Prostate gland (tissue), 2 donors: ENCODE data around the gene TXLNG. TPM values are rescaled to one million over a fixed set of nuclear protein-coding genes. Genes with fewer than 3 reads are reported as not detected.
"Not testable (repeated sequence)": the region's sequence is repeated elsewhere in the genome, so short reads cannot be mapped to it uniquely, and the experiment has no call there.

ENCODE experiments used
- DNase-seq: peaks from one replicate; pipeline ENCODE4 v3.0.0-alpha.2; 2019; ENCODE audit warnings: low spot score
- H3K27ac ChIP-seq, 2 donors: fragments of 200-600 bp; sonication (generic); 2 replicates each; pipeline ENCODE4 v1.5.1; 2017 to 2019
- H3K27me3 ChIP-seq: fragments of 200-600 bp; sonication (generic); replicated peaks from 2 replicates; pipeline ENCODE4 v1.5.1; 2019; ENCODE audit not compliant: insufficient read depth
- H3K36me3 ChIP-seq, 2 donors: fragments of 200-600 bp; sonication (generic); 1 replicate in 1 of 2; 2 replicates in 1 of 2; pipeline versions ENCODE4 v1.5.1 to v1.8.1; 2017 to 2019
- H3K4me1 ChIP-seq: fragments of 200-600 bp; sonication (generic); replicated peaks from 2 replicates; pipeline ENCODE4 v1.5.1; 2019
- H3K4me3 ChIP-seq, 2 donors: fragments of 200-600 bp; sonication (generic); 2 replicates each; pipeline ENCODE4 v1.5.1; 2017 to 2019
- H3K9me3 ChIP-seq: fragments of 200-600 bp; sonication (generic); 2 replicates; pipeline ENCODE4 v1.5.1; 2017
- POLR2A ChIP-seq: fragments of 450-650 bp; IDR thresholded peaks from one replicate; pipeline ENCODE4 v1.6.1; 2016; ENCODE audit warnings: antibody characterized with exemption, mild to moderate bottlenecking
- POLR2AphosphoS5 ChIP-seq: sonication (generic); formaldehyde crosslinking; IDR thresholded peaks from one replicate; pipeline ENCODE4 v1.6.1; 2017; ENCODE audit warnings: antibody characterized with exemption
- WGBS: methylation state at CpG from one replicate; pipeline ENCODE4 v1.1.5; 2018; 5-methylcytosine and 5-hydroxymethylcytosine counted together
- intact Hi-C: fragments of 100-400 bp; cut with DNase I; formaldehyde crosslinking; loops from one replicate; pipeline ENCODE4 v1.14.2; 2022
- total RNA-seq, 2 donors: library from RNA; depleted of rRNA; stranded (reverse); fragments of >200 nt; gene quantifications; one replicate each; pipeline ENCODE4 v1.1.0, GENCODE V29; 2016
- TF ChIP-seq, protein P1 (sequence below), 4 experiments: fragments of 200-600 bp in 2 of 4; fragments of 450-650 bp in 2 of 4; sonication (generic) in 2 of 4; IDR thresholded peaks; 1 replicate in 3 of 4; 2 replicates in 1 of 4; pipeline ENCODE4 v1.5.1; 2016 to 2019; ENCODE audit warnings: antibody characterized with exemption in 4 of 4, mild to moderate bottlenecking in 2 of 4, moderate library complexity in 2 of 4

The TXLNG gene
- total RNA-seq, 2 donors from 2014 or later, result 8.6 to 12.8 TPM

DNA sequence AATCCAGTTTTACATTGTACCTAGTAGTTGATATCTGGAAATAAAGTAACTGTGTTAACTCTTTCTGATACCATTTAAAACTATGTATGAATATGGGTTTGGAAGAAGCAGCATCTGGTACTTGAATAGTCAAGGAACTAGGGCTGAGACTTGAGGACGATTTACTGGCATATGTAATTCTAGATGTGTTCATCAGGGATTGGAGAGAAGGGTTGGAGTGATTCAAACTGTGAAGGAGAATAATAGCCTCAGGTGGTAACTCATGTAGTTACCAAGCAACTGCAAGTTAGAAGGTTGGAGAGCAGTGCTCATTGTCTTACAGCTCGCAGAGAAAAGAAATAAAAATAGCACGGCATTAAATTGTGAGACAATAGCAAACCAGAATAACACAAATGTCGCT, 29.5 kb upstream of the TXLNG start:
- no peaks in the 10 kb centered on the region for H3K4me1 ChIP-seq
- H3K9me3 ChIP-seq, result no peaks in the 10 kb centered on the region
- no peak overlapping the region for H3K4me3 ChIP-seq
- WGBS, result 73% methylated on average over 4 of the region's 4 CpGs
- H3K27ac ChIP-seq, result no peak overlapping the region
- intact Hi-C loops, result no loop called here
- no peak for DNase-seq
- H3K36me3 ChIP-seq, result no peaks in the 10 kb centered on the region
- no peaks in the 10 kb centered on the region for H3K27me3 ChIP-seq
- TF ChIP-seq, protein P1, sequence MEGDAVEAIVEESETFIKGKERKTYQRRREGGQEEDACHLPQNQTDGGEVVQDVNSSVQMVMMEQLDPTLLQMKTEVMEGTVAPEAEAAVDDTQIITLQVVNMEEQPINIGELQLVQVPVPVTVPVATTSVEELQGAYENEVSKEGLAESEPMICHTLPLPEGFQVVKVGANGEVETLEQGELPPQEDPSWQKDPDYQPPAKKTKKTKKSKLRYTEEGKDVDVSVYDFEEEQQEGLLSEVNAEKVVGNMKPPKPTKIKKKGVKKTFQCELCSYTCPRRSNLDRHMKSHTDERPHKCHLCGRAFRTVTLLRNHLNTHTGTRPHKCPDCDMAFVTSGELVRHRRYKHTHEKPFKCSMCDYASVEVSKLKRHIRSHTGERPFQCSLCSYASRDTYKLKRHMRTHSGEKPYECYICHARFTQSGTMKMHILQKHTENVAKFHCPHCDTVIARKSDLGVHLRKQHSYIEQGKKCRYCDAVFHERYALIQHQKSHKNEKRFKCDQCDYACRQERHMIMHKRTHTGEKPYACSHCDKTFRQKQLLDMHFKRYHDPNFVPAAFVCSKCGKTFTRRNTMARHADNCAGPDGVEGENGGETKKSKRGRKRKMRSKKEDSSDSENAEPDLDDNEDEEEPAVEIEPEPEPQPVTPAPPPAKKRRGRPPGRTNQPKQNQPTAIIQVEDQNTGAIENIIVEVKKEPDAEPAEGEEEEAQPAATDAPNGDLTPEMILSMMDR (IDR thresholded peaks at IDR 0.05), result no peak

DNA sequence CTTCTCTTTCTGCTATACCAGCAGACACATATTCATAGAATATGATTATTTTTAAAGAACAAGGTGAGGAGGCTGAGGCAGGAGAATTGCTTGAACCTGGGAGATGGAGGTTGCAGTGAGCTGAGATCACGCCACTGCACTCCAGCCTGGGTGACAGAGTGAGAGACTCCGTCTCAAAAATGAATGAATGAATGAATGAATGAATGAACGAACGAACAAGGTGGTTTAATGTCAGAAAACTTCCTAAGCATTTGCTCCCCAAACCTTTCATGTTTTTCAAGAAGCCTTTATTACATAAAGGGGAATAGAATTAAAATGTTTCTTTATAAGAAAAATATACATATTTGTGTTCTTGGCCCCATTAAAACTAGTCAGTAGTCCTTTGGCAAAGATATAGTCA, 24.8 kb upstream of the TXLNG start:
- 94% methylated on average over 4 of the region's 4 CpGs for WGBS
- intact Hi-C loops, result not testable (repeated sequence)

DNA sequence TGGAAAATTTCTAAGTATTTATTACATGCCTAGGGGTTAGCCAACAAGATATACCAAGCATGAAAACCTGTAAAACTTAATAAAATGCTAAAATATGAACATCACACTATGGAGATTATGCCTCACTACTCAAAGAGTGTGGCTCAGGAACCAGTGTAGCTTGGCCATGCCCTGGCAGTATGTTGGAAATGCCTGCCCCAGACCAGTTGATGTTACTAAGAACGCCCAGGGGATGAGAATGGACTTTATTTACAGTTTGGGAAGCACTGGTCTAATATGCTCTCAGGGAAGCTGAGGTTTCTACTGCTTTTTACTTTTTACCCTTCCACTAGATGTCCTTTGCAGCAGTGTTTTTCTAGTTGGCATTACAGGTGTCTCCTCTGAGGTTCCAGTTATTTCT, 23.7 kb upstream of the TXLNG start:
- Histone ChIP-seq H3K4me3 (no peak overlapping the region), H3K27ac (no peak overlapping the region), H3K27me3 (no peaks in the 10 kb centered on the region), H3K4me1 (no peaks in the 10 kb centered on the region), H3K36me3 (no peaks in the 10 kb centered on the region), H3K9me3 (no peaks in the 10 kb centered on the region)
- 86% methylated on average over 1 of the region's 1 CpG for WGBS
- DNase-seq, result no peak
- TF ChIP-seq POLR2A, result no peak
- TF ChIP-seq, protein P1 (IDR thresholded peaks at IDR 0.05), result no peak
- TF ChIP-seq POLR2AphosphoS5, result no peak
- intact Hi-C loops, result no loop called here

More for the DNA sequence above, 24.8 kb upstream of the TXLNG start:
- H3K27me3 ChIP-seq, DNase-seq, H3K9me3 ChIP-seq, H3K4me1 ChIP-seq, H3K4me3 ChIP-seq, H3K36me3 ChIP-seq, H3K27ac ChIP-seq: not testable (repeated sequence)

DNA sequence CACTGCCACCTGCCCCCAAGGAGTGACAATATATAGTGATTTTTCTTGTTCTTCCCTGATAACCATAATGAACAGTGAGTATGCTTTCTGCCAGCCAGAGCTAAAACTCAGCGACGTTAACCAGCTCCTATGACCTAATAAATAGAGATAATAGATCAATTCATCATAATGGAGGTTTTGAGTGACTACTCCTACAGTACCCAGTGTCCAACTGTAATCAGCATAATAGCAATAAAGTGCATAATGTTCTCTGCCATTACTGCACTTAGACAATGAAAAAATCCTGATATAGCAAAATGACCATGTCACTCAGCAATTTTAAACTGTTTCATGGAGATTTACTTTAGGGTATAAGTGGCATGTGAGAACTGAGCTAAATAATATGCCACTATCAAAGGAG, 20.7 kb upstream of the TXLNG start:
- intact Hi-C loops, result no loop called here
- H3K27ac ChIP-seq, result no peak overlapping the region
- H3K4me3 ChIP-seq, result no peak overlapping the region
- no peaks in the 10 kb centered on the region for H3K9me3 ChIP-seq
- no peaks in the 10 kb centered on the region for H3K27me3 ChIP-seq
- H3K4me1 ChIP-seq, result no peaks in the 10 kb centered on the region
- no peaks in the 10 kb centered on the region for H3K36me3 ChIP-seq
- no peak for DNase-seq
- TF ChIP-seq, protein P1 (IDR thresholded peaks at IDR 0.05), result no peak
- TF ChIP-seq POLR2AphosphoS5, result no peak
- TF ChIP-seq POLR2A, result no peak
- 50% methylated on average over 2 of the region's 2 CpGs for WGBS

DNA sequence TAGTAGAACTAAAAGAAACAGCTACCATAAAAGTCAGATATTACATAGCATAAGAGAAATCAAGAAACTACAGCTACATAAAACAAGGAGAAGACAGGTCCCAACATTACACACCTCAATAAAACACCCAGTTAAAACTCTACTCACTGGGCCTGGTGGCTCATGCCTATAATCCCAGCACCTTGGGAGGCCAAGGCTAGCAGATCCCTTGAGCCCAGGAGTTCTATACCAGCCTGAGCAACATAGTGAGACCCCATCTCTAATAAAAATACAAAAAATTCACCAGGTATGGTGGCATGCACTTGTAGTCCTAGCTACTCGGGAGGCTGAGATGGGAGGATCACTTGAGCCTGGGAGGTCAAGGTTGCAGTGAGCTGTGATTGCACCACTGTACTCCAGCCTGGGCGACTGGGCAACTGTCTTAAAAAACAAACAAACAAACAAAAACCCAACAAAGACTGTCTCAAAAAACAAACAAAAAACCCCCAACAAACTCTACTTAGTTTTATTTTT, 15.2 kb upstream of the TXLNG start:
- DNase-seq, result no peak
- no peaks in the 10 kb centered on the region for H3K9me3 ChIP-seq
- no peaks in the 10 kb centered on the region for H3K27me3 ChIP-seq
- no peak for TF ChIP-seq POLR2A
- TF ChIP-seq POLR2AphosphoS5, result no peak
- TF ChIP-seq, protein P1 (IDR thresholded peaks at IDR 0.05), result no peak
- intact Hi-C loops, result no loop called here
- H3K4me1 ChIP-seq, result no peaks in the 10 kb centered on the region
- H3K36me3 ChIP-seq, result no peaks in the 10 kb centered on the region
- no peak overlapping the region for H3K27ac ChIP-seq
- WGBS, result 87% methylated on average over 2 of the region's 2 CpGs
- no peak overlapping the region for H3K4me3 ChIP-seq
